PC-9 (cell line): ENCODE results near the gene MBTPS1.

Source experiments
- EZH2 ChIP-seq: fragments of 200-600 bp; sonication (generic); IDR thresholded peaks from 2 replicates; pipeline ENCODE4 v1.8.0; 2017; ENCODE audit warnings: antibody characterized with exemption, low read depth
- TF ChIP-seq, protein P1 (sequence below): fragments of 200-600 bp; sonication (generic); conservative IDR thresholded peaks from 2 replicates; pipeline ENCODE4 v1.6.1; 2017; ENCODE audit warnings: mixed run types, antibody characterized with exemption, mild to moderate bottlenecking, moderate library complexity

DNA sequence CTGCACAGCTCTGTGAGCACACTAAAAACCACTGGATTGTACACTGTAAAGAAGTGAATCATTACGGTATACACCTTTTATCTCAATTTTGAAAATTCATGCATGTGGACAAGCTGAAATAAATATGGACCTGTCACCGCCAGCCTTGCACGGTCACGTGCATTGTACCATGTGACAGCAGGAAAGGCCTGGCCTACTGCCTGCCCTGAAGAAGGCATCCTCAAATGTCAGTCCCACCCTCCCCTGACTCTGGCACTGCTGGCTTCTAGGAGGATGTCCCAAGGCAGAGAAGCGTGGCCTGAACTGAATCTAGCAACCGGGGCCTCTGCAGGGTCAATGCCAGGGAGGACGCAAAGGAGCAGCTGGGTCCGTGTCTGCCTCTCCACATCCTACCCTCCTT is 108.8 kb downstream of the MBTPS1 start:
- TF ChIP-seq, protein P1, sequence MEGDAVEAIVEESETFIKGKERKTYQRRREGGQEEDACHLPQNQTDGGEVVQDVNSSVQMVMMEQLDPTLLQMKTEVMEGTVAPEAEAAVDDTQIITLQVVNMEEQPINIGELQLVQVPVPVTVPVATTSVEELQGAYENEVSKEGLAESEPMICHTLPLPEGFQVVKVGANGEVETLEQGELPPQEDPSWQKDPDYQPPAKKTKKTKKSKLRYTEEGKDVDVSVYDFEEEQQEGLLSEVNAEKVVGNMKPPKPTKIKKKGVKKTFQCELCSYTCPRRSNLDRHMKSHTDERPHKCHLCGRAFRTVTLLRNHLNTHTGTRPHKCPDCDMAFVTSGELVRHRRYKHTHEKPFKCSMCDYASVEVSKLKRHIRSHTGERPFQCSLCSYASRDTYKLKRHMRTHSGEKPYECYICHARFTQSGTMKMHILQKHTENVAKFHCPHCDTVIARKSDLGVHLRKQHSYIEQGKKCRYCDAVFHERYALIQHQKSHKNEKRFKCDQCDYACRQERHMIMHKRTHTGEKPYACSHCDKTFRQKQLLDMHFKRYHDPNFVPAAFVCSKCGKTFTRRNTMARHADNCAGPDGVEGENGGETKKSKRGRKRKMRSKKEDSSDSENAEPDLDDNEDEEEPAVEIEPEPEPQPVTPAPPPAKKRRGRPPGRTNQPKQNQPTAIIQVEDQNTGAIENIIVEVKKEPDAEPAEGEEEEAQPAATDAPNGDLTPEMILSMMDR = no peak
- no peak for TF ChIP-seq EZH2
